Astrocyte of the cerebellum (primary cell): ENCODE results near the gene CNTNAP1.
A peak's percentile ranks its signal among the peaks of the same experiment; 100 is the strongest.

Experiments
- DNase-seq: peaks from one replicate; pipeline ENCODE4 v3.0.0-alpha.2; 2011; ENCODE audit warnings: low read depth
- H3K4me3 ChIP-seq: 2 replicates; pipeline ENCODE4 v1.5.1; 2011; ENCODE audit warnings: mild to moderate bottlenecking, low read depth, low read length, moderate library complexity
- CTCF ChIP-seq: IDR thresholded peaks from 2 replicates; pipeline ENCODE4 v1.5.1; 2012; ENCODE audit warnings: low read length, low read depth, moderate library complexity, mild to moderate bottlenecking; ENCODE audit errors: missing control alignments
- in situ Hi-C: cut with HindIII; loops from 2 replicates; pipeline ENCODE4 v1.10.0; 2017; ENCODE audit warnings: low sequenced_read_pairs

CNTNAP1 gene

GRCh38 chr17:42670789-42671657 lies 11.3 kb upstream of the CNTNAP1 start:
- no peak overlapping the region for H3K4me3 ChIP-seq
- in situ Hi-C loops: no loop called here
- TF ChIP-seq CTCF: no peak
- DNase-seq: no peak

- DNase-seq: no peak
- no peak for TF ChIP-seq CTCF
- no peak overlapping the region for H3K4me3 ChIP-seq
- in situ Hi-C loops: no loop called here
Measured at GRCh38 chr17:42672038-42672437, 10.3 kb upstream of the CNTNAP1 start.

- peak overlapping the region; percentile 63 for H3K4me3 ChIP-seq
- TF ChIP-seq CTCF: no peak
- in situ Hi-C loops: no loop called here
- no peak for DNase-seq
Measured at GRCh38 chr17:42673266-42673884, 9.0 kb upstream of the CNTNAP1 start.

- in situ Hi-C loops: no loop called here
- peak overlapping the region; percentile 63 for H3K4me3 ChIP-seq
- no peak for DNase-seq
- peak; percentile 60 for TF ChIP-seq CTCF
Measured at GRCh38 chr17:42673885-42674754, 8.2 kb upstream of the CNTNAP1 start.

- TF ChIP-seq CTCF: no peak
- in situ Hi-C loops: no loop called here
- DNase-seq: no peak
- peak overlapping the region; percentile 63 for H3K4me3 ChIP-seq
Measured at GRCh38 chr17:42674755-42675347, 7.5 kb upstream of the CNTNAP1 start.
